ENCODE data around the gene FNDC1.

FNDC1 gene

DNA sequence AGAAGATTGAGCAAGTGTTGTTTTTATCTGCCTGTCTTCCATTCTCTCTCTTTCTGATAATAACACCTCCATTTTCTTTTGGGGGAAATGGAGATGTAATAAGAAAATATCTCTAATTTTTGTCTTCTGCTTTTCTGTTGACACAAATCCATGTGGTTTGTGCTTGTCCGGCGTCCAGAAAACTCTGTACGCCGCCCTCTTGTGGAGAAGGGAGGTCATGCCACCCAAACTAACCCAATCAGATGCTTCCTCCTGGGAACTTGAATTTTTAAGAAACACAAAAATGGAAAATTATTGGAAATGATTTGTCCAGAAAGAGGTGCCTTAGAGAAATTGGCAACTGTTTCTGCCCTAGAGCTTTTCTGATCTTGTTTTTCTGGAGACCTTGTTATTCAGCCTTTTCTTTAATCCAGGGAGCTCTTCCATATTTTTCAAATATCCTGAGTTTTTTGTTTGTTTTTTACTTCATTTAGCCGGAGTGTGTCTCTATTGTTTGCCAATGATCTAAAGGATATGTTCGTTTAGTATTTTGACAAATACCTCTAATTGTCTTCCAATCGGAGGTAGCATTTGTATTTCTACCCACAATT, 17.8 kb upstream of the FNDC1 start:
- peak; percentile 89 for TF ChIP-seq CTCF (IDR thresholded peaks at IDR 0.05; ENCODE audit: low read depth, low read length)
- Histone ChIP-seq H3K27me3 (peaks cover 28% of the 10 kb centered on the region), H3K4me1 (no peaks in the 10 kb centered on the region), H3K4me3 (ENCODE audit: low read depth, low read length) (no peak overlapping the region), H3K36me3 (no peaks in the 10 kb centered on the region), H3K9me3 (no peaks in the 10 kb centered on the region)
- DNase-seq: peak; percentile 54

DNA sequence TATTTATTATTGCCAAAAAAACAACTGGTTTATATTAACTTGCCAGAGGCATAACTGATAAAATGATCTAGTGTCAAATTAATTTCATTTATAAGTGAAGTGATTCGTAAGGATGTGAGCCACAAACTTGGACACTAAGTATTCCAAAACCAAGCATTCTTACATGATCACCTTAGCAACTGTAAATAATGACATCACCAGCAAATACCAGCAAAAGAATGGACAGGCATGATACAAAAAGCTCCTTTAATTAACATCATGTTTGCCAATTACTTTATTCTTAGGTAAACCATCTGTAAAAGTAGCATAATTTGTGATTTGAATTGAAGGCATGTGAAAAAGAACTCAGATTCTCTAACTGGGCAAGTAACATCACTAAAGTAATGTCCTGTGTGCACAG, 17.2 kb upstream of the FNDC1 start:
- no peak for TF ChIP-seq CTCF (IDR thresholded peaks at IDR 0.05; ENCODE audit: low read depth, low read length)
- Histone ChIP-seq H3K9me3 (no peaks in the 10 kb centered on the region), H3K4me1 (no peaks in the 10 kb centered on the region), H3K27me3 (peaks cover 21% of the 10 kb centered on the region), H3K36me3 (no peaks in the 10 kb centered on the region), H3K4me3 (ENCODE audit: low read depth, low read length) (no peak overlapping the region)
- no peak for DNase-seq

- no peak for TF ChIP-seq CTCF (IDR thresholded peaks at IDR 0.05; ENCODE audit: low read depth, low read length)
- H3K4me1 ChIP-seq: no peaks in the 10 kb centered on the region
- no peak for DNase-seq
Observed at GRCh38 chr6:159152782-159153181, 16.4 kb upstream of the FNDC1 start.

GRCh38 chr6:159155679-159156078, 13.5 kb upstream of the FNDC1 start:
- H3K36me3 ChIP-seq: no peaks in the 10 kb centered on the region
- no peak for DNase-seq
- H3K4me3 ChIP-seq (ENCODE audit: low read depth, low read length): no peak overlapping the region
- no peaks in the 10 kb centered on the region for H3K9me3 ChIP-seq
- H3K27me3 ChIP-seq: peaks cover 7% of the 10 kb centered on the region
- no peak for TF ChIP-seq CTCF (IDR thresholded peaks at IDR 0.05; ENCODE audit: low read depth, low read length)
- H3K4me1 ChIP-seq: no peaks in the 10 kb centered on the region

More at GRCh38 chr6:159152782-159153181, 16.4 kb upstream of the FNDC1 start:
- Histone ChIP-seq H3K9me3 (no peaks in the 10 kb centered on the region), H3K4me3 (ENCODE audit: low read depth, low read length) (no peak overlapping the region), H3K36me3 (no peaks in the 10 kb centered on the region), H3K27me3 (peaks cover 21% of the 10 kb centered on the region)

- Histone ChIP-seq H3K27me3 (peaks cover 9% of the 10 kb centered on the region), H3K4me1 (no peaks in the 10 kb centered on the region), H3K9me3 (no peaks in the 10 kb centered on the region), H3K36me3 (no peaks in the 10 kb centered on the region), H3K4me3 (ENCODE audit: low read depth, low read length) (no peak overlapping the region)
- DNase-seq: no peak
- no peak for TF ChIP-seq CTCF (IDR thresholded peaks at IDR 0.05; ENCODE audit: low read depth, low read length)
Observed at GRCh38 chr6:159156089-159156488, 13.1 kb upstream of the FNDC1 start.

- no peak for TF ChIP-seq CTCF (IDR thresholded peaks at IDR 0.05; ENCODE audit: low read depth, low read length)
- Histone ChIP-seq H3K4me1 (no peaks in the 10 kb centered on the region), H3K4me3 (ENCODE audit: low read depth, low read length) (no peak overlapping the region), H3K36me3 (no peaks in the 10 kb centered on the region), H3K9me3 (no peaks in the 10 kb centered on the region), H3K27me3 (peaks cover 13% of the 10 kb centered on the region)
- DNase-seq: no peak
Observed at GRCh38 chr6:159157431-159157830, 11.8 kb upstream of the FNDC1 start.

Data from BE2C (cell line).